Neural progenitor cell (in vitro differentiated cells): ENCODE measurements around the gene TRNAU1AP. TPM values are rescaled to one million over a fixed set of nuclear protein-coding genes. Genes with fewer than 3 reads are reported as not detected.

ENCODE experiments used
- DNase-seq: peaks from one replicate; pipeline ENCODE4 v3.0.0-alpha.2; 2016; ENCODE audit warnings: low spot score
- H2AFZ ChIP-seq: fragments of 200-600 bp; sonication (generic); replicated peaks from 2 replicates; pipeline ENCODE4 v1.6.1; 2016; ENCODE audit warnings: antibody characterized with exemption
- H3F3A ChIP-seq: fragments of 200-600 bp; sonication (generic); 2 replicates; pipeline ENCODE4 v1.6.1; 2016; ENCODE audit warnings: antibody characterized with exemption, low read depth
- H3K27ac ChIP-seq: fragments of 200-600 bp; sonication (generic); 2 replicates; pipeline ENCODE4 v1.5.1; 2016; ENCODE audit warnings: mild to moderate bottlenecking
- H3K27me3 ChIP-seq: fragments of 200-600 bp; sonication (generic); 2 replicates; pipeline ENCODE4 v1.6.1; 2016; ENCODE audit warnings: mild to moderate bottlenecking, moderate library complexity
- H3K36me3 ChIP-seq: fragments of 200-600 bp; sonication (generic); 2 replicates; pipeline ENCODE4 v1.5.1; 2016
- H3K4me1 ChIP-seq: fragments of 200-600 bp; sonication (generic); 2 replicates; pipeline ENCODE4 v1.6.1; 2016; ENCODE audit warnings: mixed run types
- H3K4me2 ChIP-seq: fragments of 200-600 bp; sonication (generic); 2 replicates; pipeline ENCODE4 v1.6.1; 2016
- H3K4me3 ChIP-seq: fragments of 200-600 bp; sonication (generic); 2 replicates; pipeline ENCODE4 v1.5.1; 2016
- H3K79me2 ChIP-seq: fragments of 200-600 bp; sonication (generic); 2 replicates; pipeline ENCODE4 v1.6.1; 2016; ENCODE audit warnings: low read depth
- H3K9ac ChIP-seq: fragments of 200-600 bp; sonication (generic); 2 replicates; pipeline ENCODE4 v1.6.1; 2016
- H3K9me3 ChIP-seq: fragments of 200-600 bp; sonication (generic); 2 replicates; pipeline ENCODE4 v1.5.1; 2016; ENCODE audit warnings: low read depth
- H4K20me1 ChIP-seq: fragments of 200-600 bp; sonication (generic); 2 replicates; pipeline ENCODE4 v1.6.1; 2016; ENCODE audit warnings: low read depth
- H3K27ac Mint-ChIP-seq: 3 replicates; pipeline ENCODE4 v1.8.0; 2021; ENCODE audit warnings: mixed read lengths
- H3K27me3 Mint-ChIP-seq: 2 replicates; pipeline ENCODE4 v1.8.0; 2022; ENCODE audit warnings: low read depth, mild to moderate bottlenecking, inconsistent platforms, moderate library complexity, mixed read lengths; ENCODE audit not compliant: insufficient read depth
- H3K36me3 Mint-ChIP-seq: 3 replicates; pipeline ENCODE4 v1.8.0; 2021; ENCODE audit warnings: mixed read lengths
- H3K4me1 Mint-ChIP-seq: 3 replicates; pipeline ENCODE4 v1.8.0; 2021; ENCODE audit warnings: mixed read lengths
- H3K4me3 Mint-ChIP-seq: 3 replicates; pipeline ENCODE4 v1.8.0; 2021; ENCODE audit warnings: mild to moderate bottlenecking, moderate library complexity, mixed read lengths
- H3K9me3 Mint-ChIP-seq: 3 replicates; pipeline ENCODE4 v1.8.0; 2020; ENCODE audit warnings: mixed read lengths
- CTCF ChIP-seq: fragments of 200-600 bp; sonication (generic); IDR thresholded peaks from 2 replicates; pipeline ENCODE4 v1.5.1; 2017; ENCODE audit warnings: antibody characterized with exemption, mild to moderate bottlenecking
- EZH2 ChIP-seq: fragments of 200-600 bp; sonication (generic); IDR thresholded peaks from 2 replicates; pipeline ENCODE4 v1.6.1; 2017; ENCODE audit warnings: antibody characterized with exemption, mild to moderate bottlenecking, moderate library complexity
- EZH2phosphoT487 ChIP-seq: fragments of 200-600 bp; sonication (generic); IDR thresholded peaks from 2 replicates; pipeline ENCODE4 v1.6.1; 2017; ENCODE audit warnings: antibody characterized with exemption
- total RNA-seq: library from RNA; depleted of rRNA; stranded (reverse); fragments of >200 nt; gene quantifications from 2 replicates; pipeline ENCODE4 v1.2.3, GENCODE V29; 2015; ENCODE audit warnings: low replicate concordance

The TRNAU1AP gene
- total RNA-seq, 1 donor from 2014 or later = 43.9 TPM

- Histone ChIP-seq H3K9me3 (no peaks in the 10 kb centered on the region), H3K27me3 (no peaks in the 10 kb centered on the region), H3K4me3 (no peak overlapping the region), H3K9ac (no peak overlapping the region), H3K4me1 (no peaks in the 10 kb centered on the region), H3K4me2 (no peak overlapping the region), H3K36me3 (no peaks in the 10 kb centered on the region), H3K79me2 (no peaks in the 10 kb centered on the region), H3F3A (no peaks in the 10 kb centered on the region), H4K20me1 (no peaks in the 10 kb centered on the region), H3K27ac (no peak overlapping the region), H2AFZ (no peak overlapping the region)
- no peak overlapping the region for H3K4me3 Mint-ChIP-seq
- no peaks in the 10 kb centered on the region for H3K9me3 Mint-ChIP-seq
- H3K4me1 Mint-ChIP-seq = no peaks in the 10 kb centered on the region
- DNase-seq = no peak
- no peaks in the 10 kb centered on the region for H3K36me3 Mint-ChIP-seq
- H3K27ac Mint-ChIP-seq = no peak overlapping the region
- peaks cover 4% of the 10 kb centered on the region for H3K27me3 Mint-ChIP-seq
- TF ChIP-seq EZH2phosphoT487 (no peak), CTCF (no peak), EZH2 (no peak)
Observed at GRCh38 chr1:28545246-28545628, 7.6 kb upstream of the TRNAU1AP start.

DNA sequence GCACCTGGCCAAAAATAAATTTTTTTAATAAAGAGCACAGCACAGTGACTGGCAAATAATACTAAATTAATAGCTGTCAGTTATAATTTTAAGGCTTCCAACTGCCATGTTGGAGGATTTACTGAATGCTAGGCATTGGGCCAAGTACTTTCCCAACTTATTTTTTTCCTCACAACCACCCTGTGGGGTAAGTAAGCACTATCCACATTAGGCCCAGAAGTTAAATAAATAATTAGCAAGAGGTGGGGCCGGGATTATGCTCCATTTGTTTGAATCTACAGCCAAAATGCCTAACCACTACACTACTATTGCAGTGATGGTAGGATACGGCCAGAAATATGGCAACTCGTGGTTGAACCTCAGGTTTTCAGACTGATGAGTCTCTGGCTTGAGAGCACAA, 4.6 kb upstream of the TRNAU1AP start:
- no peak overlapping the region for H3K4me3 Mint-ChIP-seq
- no peaks in the 10 kb centered on the region for H3K9me3 Mint-ChIP-seq
- Histone ChIP-seq H3K9ac (no peak overlapping the region), H3K4me1 (no peaks in the 10 kb centered on the region), H4K20me1 (no peaks in the 10 kb centered on the region), H3F3A (no peaks in the 10 kb centered on the region), H3K27me3 (no peaks in the 10 kb centered on the region), H2AFZ (no peak overlapping the region), H3K36me3 (no peaks in the 10 kb centered on the region), H3K27ac (no peak overlapping the region), H3K9me3 (no peaks in the 10 kb centered on the region), H3K4me3 (no peak overlapping the region), H3K4me2 (no peak overlapping the region), H3K79me2 (peaks cover 3% of the 10 kb centered on the region)
- H3K36me3 Mint-ChIP-seq = no peaks in the 10 kb centered on the region
- no peak overlapping the region for H3K27ac Mint-ChIP-seq
- peaks cover 7% of the 10 kb centered on the region for H3K27me3 Mint-ChIP-seq
- TF ChIP-seq CTCF (no peak), EZH2 (no peak), EZH2phosphoT487 (no peak)
- DNase-seq = no peak
- peaks cover 3% of the 10 kb centered on the region for H3K4me1 Mint-ChIP-seq

DNA sequence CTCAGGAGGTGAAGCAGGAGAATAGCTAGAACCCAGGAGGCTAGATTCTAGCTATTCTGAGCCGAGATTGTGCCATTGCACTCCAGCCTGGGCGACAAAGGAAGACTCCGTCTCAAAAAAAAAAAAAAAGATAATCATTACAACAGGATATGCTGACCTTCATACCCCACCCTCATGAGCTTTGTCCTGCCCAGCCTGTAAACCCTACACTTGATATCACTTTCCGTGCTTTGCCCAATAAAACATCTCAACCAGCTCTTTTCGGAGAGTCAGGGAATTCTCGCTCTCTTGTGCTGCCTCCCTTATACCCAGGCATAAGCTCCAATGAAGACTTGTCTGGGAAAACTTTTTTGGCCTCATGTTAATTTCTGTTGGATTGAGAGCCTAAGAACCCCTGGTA, 1.5 kb upstream of the TRNAU1AP start:
- Histone ChIP-seq H3K9me3 (no peaks in the 10 kb centered on the region), H3K79me2 (peaks cover 14% of the 10 kb centered on the region), H3K36me3 (no peaks in the 10 kb centered on the region), H3K4me3 (no peak overlapping the region), H3K4me1 (peaks cover 8% of the 10 kb centered on the region), H3F3A (peaks cover 4% of the 10 kb centered on the region), H3K4me2 (no peak overlapping the region), H3K27me3 (no peaks in the 10 kb centered on the region), H4K20me1 (no peaks in the 10 kb centered on the region), H3K27ac (no peak overlapping the region), H3K9ac (no peak overlapping the region), H2AFZ (peak overlapping the region; percentile 50)
- Mint-ChIP-seq H3K4me3 (no peak overlapping the region), H3K27ac (no peak overlapping the region), H3K36me3 (peaks cover 6% of the 10 kb centered on the region), H3K4me1 (peaks cover 6% of the 10 kb centered on the region), H3K9me3 (no peaks in the 10 kb centered on the region), H3K27me3 (peaks cover 5% of the 10 kb centered on the region)
- TF ChIP-seq CTCF = no peak
- no peak for DNase-seq

DNA sequence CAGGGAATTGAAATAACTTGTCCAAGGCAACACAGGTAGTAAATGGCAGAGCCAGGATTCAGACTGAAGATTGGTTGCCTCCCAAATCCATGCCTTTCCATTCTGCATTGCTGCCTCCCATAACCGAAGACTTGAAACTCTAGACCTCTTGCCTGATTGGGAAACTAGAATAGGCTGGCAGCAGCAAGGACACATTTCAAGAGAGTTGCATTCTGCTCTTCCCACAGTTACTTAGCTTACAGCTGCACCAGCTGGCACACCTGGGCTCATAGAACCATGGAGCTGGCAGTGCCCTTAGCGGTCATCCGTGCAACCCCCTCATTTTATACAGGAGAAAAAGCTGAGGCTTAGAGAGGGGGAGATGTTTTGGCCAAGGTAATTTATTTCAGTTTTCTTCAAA, 8.0 kb downstream of the TRNAU1AP start:
- H4K20me1 ChIP-seq = no peaks in the 10 kb centered on the region
- no peaks in the 10 kb centered on the region for H3K27me3 ChIP-seq
- H3K4me1 ChIP-seq = no peaks in the 10 kb centered on the region
- peaks cover 14% of the 10 kb centered on the region for H3K36me3 Mint-ChIP-seq
- DNase-seq = no peak
- no peak overlapping the region for H3K27ac Mint-ChIP-seq
- H3F3A ChIP-seq = no peaks in the 10 kb centered on the region
- H3K27ac ChIP-seq = no peak overlapping the region
- H3K4me3 Mint-ChIP-seq = no peak overlapping the region
- H3K4me3 ChIP-seq = no peak overlapping the region
- H3K79me2 ChIP-seq = no peaks in the 10 kb centered on the region
- peaks cover 4% of the 10 kb centered on the region for H3K27me3 Mint-ChIP-seq
- H3K9me3 Mint-ChIP-seq = no peaks in the 10 kb centered on the region
- H3K4me2 ChIP-seq = no peak overlapping the region
- no peaks in the 10 kb centered on the region for H3K4me1 Mint-ChIP-seq
- no peaks in the 10 kb centered on the region for H3K36me3 ChIP-seq
- no peaks in the 10 kb centered on the region for H3K9me3 ChIP-seq
- TF ChIP-seq EZH2phosphoT487 = no peak
- no peak for TF ChIP-seq EZH2
- TF ChIP-seq CTCF = no peak
- no peak overlapping the region for H3K9ac ChIP-seq
- H2AFZ ChIP-seq = no peak overlapping the region
